Left renal cortex interstitium (tissue), 4 donors: Measurements from ENCODE around the gene PPIH. TPM values are rescaled to one million over a fixed set of nuclear protein-coding genes. Genes with fewer than 3 reads are reported as not detected.
"Not testable (repeated sequence)": the region's sequence is repeated elsewhere in the genome, so short reads cannot be mapped to it uniquely, and the experiment has no call there.

ENCODE experiments used
- DNase-seq, 4 donors: peaks; one replicate each; pipeline ENCODE4 v3.0.0-alpha.2; 2013; ENCODE audit warnings: low read depth in 4 of 4, low spot score in 2 of 4, missing footprints in 1 of 4
- polyA plus RNA-seq, 4 donors: library from polyadenylated mRNA; unstranded; fragments of 120-200 nt; gene quantifications; one replicate each; pipeline ENCODE4 v1.2.1, GENCODE V29; 2013; ENCODE audit not compliant: insufficient read length in 4 of 4

PPIH gene
- 10 to 100 TPM; 57.4 to 59.5 (median 58.1) TPM for polyA plus RNA-seq

- peak; percentile 79 to 94 (median 85) for DNase-seq
Measured at GRCh38 chr1:42657981-42658876, at the start of gene PPIH. TSS of gene PPIH (plus strand) at chr1:42658423. CDS start at chr1:42658447, 24 bp downstream.

GRCh38 chr1:42613803-42614131 lies 44.5 kb upstream of the PPIH start:
- no peak for DNase-seq

GRCh38 chr1:42618866-42619265 lies 39.4 kb upstream of the PPIH start:
- no peak for DNase-seq

- no peak for DNase-seq
Measured at GRCh38 chr1:42620307-42620706, 37.9 kb upstream of the PPIH start.

- DNase-seq: not testable (repeated sequence)
Measured at GRCh38 chr1:42621180-42621579, 37.0 kb upstream of the PPIH start.

GRCh38 chr1:42627205-42627604 lies 31.0 kb upstream of the PPIH start:
- not testable (repeated sequence) for DNase-seq

- DNase-seq: no peak
Measured at GRCh38 chr1:42639116-42639515, 19.1 kb upstream of the PPIH start.

- DNase-seq: no peak
Measured at GRCh38 chr1:42646056-42646455, 12.2 kb upstream of the PPIH start.

GRCh38 chr1:42657201-42657600 lies 1.0 kb upstream of the PPIH start:
- DNase-seq: no peak

- no peak for DNase-seq
Measured at GRCh38 chr1:42658877-42659337, 684 bp downstream of the PPIH start.

GRCh38 chr1:42660907-42661500 lies 2.8 kb downstream of the PPIH start:
- no peak for DNase-seq

- no peak for DNase-seq
Measured at GRCh38 chr1:42669936-42670335, 11.7 kb downstream of the PPIH start.

GRCh38 chr1:42670425-42670824 lies 12.2 kb downstream of the PPIH start:
- no peak for DNase-seq

GRCh38 chr1:42674214-42674613 lies 16.0 kb downstream of the PPIH start:
- no peak for DNase-seq

GRCh38 chr1:42674682-42675081 lies 16.5 kb downstream of the PPIH start:
- no peak for DNase-seq

GRCh38 chr1:42675467-42675866 lies 17.2 kb downstream of the PPIH start:
- DNase-seq: no peak

GRCh38 chr1:42676534-42677087 lies 18.4 kb downstream of the PPIH start:
- DNase-seq: no peak

- DNase-seq: no peak
Measured at GRCh38 chr1:42679364-42679983, 21.3 kb downstream of the PPIH start.

- no peak for DNase-seq
Measured at GRCh38 chr1:42680055-42680454, 21.8 kb downstream of the PPIH start.

GRCh38 chr1:42680921-42681683 lies 22.9 kb downstream of the PPIH start:
- DNase-seq: no peak
